Umbilical cord (tissue), 2 donors: ENCODE measurements around the gene MACROD2. TPM values are rescaled to one million over a fixed set of nuclear protein-coding genes. Genes with fewer than 3 reads are reported as not detected.

Experiments used
- DNase-seq: peaks from one replicate; pipeline ENCODE4 v3.0.0-alpha.2; 2015; ENCODE audit warnings: low spot score
- total RNA-seq: library from RNA; depleted of rRNA; stranded (reverse); fragments of >200 nt; gene quantifications from one replicate; pipeline ENCODE4 v1.2.3, GENCODE V29; 2014; ENCODE audit warnings: low replicate concordance; ENCODE audit not compliant: insufficient read depth

MACROD2 gene
- total RNA-seq, 1 donor from 2014 or later = 69.6 TPM

DNA sequence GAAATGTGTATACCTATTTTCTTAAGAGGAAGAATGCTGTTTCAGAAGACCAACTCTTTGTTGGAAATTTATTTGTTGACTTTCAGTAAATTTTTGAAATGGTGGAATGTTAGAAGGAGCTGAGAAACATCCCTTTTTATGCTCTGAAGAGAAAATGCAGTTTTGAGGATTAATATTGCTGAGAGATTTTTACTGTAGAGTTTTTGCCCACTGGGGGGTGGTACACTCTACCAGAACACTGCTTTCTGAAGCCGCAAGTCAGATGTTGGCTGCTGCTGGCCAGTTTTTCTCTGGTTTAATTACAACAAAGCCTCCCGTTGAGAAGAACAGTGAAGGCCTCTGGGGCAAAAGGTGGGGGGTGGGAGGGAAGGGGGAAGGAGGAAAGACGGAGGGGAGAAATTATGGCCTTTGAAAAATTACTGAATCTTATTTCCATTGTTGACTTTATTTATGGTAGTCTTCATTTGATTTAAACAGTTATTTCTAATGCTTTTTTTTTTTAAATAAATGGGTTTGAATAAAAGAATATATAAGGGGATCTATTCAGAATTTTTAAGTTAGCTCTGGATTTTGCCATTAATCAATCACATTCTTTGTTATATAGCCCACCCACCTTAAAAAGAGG is 339.1 kb downstream of the MACROD2 start:
- DNase-seq = peak; percentile 85

DNA sequence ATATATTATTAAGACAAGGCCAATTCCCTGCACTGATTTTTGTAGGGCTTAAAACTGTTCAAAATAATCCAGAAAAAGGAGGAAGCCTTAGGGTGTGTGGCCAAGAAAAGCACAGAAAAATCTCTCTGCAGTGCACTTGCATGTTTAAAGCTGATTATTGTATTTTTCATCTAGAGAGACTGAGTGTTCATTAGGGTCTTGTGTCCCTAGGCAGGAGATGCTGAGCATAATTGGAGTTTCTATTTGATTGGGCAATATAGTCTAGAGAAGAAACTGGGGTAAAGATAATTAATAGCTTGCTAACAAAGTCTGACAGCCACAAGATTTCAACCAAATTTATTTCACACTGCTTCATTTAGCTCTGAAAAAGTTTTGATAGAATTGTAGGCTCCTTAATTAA is 339.7 kb downstream of the MACROD2 start:
- DNase-seq = peak; percentile 32

DNA sequence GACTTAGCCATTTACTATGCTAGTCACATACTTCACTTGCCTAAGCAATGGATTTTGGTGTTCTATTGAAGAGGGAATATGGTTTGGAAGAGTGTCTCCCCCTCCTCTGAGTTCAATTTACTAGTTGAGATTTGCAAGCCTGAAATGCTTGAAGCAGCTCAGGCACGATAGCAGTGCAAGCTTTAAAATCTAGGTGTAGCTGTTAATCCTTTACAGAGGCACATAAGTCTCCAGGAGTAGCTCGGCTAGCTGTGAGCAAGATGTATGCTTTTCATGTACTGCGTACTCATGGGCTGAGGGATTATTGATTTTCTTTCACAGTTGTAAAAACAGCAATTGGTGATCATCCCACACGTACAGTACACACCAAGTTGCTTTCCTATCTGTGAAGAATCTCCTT is 341.4 kb downstream of the MACROD2 start:
- peak; percentile 51 for DNase-seq

- peak; percentile 99 for DNase-seq
These were observed 342.3 kb downstream of the MACROD2 start, which contains the start of gene FLRT3 for GRCh38 chr20:14337400-14338171. FLRT3 (minus strand) TSS chr20:14337612; CDS start chr20:14327506, 10,106 bp downstream.

DNA sequence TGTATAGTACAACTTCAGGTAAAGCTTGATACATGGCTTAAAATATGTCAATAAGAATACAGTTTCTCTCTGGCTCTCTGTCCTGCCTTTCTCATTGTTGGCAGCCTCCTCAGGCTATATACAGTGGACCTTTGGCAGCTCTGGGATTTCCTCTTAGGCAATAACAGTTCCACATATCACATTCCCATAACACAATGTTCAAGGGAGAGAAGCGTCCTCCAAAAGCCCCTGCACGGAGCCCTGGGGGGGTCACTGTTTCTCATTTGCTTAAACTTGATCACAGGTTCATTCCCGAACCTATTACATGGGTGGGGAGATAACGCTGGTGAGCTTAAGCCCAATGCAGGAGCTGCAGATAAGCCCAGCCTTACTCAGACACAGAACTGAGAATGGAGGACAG is 346.5 kb downstream of the MACROD2 start:
- DNase-seq = peak; percentile 24

- DNase-seq = no peak
These were observed 347.6 kb downstream of the MACROD2 start for GRCh38 chr20:14342918-14343317.

DNA sequence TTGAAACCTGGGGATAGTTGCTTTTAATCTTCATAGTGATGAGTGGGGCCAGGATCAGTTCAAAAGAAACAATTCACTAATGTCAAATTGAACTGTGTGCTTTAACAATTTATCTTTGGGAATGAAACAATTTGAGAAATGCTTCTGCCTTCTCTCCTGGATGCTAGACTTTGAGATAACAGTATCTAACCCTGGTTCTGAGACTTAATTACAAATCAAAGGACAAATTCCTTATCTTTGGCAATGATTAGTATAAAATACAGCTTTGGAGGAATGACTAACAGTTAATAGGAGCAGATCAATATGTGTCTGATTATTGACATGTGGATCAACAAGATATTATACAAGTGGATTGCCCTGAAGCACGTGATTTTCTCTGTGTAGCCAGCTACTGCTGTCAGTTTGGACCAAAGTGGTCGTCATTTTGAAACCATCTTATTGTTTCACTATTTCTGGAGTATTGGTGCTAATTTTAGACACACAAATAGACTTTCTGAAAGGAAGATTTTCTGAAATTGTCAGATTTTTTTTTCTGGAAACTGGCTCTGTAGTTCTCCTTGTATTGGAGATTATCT is 348.3 kb downstream of the MACROD2 start:
- no peak for DNase-seq

DNA sequence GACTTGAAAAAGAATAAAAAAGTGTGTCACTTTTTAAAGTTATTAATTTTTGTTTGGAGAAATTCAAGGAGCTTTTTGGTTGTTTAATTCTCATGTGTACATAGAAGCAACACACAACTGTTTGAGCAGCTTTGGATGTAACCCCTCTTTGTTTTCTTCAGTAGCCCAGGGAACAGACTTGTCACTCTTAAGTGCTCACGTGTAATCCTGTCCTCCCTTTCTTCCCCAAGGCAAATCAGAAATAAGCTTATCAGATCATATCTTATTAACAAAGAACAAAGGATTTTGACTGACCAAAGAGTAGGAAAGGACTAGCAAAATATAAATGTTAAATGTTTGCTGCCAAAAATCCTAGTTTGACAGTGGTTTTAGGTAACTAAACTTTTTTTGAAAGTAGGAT is 349.4 kb downstream of the MACROD2 start:
- no peak for DNase-seq

DNA sequence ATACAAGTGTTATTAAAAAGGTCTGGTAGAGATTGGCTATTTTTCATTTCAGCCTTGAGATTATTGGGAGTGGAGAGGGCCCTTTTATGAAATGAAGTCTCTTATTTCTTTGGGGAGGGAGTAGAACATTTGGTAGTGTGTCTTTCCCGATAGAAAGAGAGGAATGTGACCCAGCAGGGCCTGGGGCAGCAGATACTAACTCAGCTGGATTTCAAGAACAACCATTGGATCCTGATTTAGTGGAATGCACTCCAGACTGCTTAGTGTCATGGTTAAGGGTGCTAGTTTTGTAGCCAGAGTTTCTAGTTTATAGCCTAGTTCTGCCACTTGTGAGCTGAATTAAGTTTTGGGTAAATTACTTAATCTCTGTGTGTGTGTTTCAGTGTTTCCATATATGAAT is 360.5 kb downstream of the MACROD2 start:
- DNase-seq = no peak

GRCh38 chr20:14360416-14360815 is 365.1 kb downstream of the MACROD2 start:
- no peak for DNase-seq

DNA sequence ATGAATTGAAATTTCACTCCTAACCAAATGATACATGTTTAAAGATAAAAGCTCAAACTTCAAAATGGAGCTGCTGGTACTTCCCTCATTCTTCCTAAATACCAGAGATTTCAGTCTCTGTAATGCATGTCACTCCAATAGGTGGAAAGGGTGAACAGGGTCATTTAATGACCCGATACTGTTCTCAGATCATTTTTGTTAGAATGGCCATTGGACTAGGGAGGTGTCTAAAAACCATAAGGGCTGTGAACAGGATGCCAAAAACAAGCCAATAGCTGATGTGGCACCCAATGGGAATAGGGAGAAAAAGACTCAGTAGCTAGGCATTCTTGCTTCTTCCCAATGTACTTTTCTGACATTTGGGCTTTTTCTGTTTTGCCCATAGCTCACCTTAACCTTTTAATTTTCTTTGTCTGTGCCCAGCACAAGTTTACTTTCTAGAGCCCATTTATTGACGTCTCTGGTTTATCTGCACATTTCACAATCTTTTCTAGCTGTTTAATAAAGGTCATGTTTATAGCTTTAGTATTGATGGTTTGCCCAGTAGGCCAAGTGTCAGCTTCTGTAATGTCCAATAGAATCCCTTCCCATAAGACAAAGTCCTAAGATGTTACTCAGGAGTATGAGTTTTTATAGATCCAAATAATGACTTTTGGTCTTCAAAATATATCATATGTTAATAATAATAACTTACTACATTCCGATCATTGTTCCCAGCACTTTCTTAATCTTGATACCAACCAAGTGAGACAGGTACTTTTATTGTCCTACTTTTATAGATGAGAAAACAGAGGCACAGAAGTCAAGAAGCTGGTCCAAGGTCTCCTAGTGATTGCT is 366.4 kb downstream of the MACROD2 start:
- no peak for DNase-seq

DNA sequence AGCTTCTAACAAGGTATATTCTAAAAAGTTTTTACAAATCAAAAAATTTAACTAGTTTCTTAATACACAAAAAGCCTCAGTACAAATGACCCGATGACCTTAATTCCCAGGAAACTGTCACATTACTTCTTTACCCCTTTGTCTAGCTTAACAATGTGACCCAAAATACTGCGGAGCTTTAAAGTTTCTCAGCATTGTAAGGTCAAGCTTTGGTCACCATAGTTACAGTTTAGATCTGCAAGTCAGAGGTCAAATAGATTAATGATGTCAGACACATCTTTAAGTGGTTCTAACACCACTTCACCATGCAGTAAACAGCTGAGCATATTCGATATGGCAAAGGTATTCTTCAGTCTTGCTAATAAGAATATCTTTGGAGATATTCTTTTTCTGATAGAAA is 378.9 kb downstream of the MACROD2 start:
- DNase-seq = no peak

- peak; percentile 14 for DNase-seq
These were observed 380.2 kb downstream of the MACROD2 start for GRCh38 chr20:14375416-14375985.

DNA sequence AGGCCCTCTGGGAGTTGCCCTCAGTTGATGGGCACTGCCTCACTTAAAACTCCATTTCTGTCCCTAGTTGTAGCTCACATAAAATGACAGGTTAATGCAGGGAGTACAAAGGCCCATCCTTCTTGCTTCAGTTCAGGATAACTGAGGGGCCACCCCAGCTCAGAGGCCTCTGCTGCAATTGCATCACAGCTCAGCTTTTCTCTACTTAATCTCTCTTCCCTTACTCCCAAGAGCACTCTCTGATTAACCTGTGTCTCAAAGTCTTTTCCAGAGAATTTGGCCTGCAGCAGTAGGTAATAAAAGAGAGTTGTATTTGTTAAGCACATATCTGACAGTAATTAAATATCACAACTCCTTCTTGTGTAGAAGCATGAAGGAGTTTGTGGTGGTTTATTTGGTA is 383.0 kb downstream of the MACROD2 start:
- peak; percentile 40 for DNase-seq

DNA sequence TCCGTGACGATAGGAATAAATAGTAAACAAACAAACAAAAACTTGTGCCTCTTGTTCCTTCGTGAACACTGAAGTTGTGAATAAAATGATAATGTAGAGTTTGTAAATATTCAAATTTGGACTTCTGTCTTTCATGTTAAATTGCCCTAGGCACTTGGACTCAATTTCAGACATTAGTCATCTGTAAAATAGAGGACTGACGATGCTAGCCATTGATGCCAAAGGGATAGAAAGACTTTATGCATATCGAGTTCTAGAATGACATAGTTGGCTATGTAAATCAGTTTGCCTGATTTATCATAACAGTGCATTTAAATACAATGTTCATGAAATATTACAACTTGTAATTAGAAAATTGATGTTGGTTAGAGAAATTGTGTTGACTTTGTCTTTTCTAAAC is 388.0 kb downstream of the MACROD2 start:
- DNase-seq = no peak

- DNase-seq = no peak
These were observed 389.3 kb downstream of the MACROD2 start for GRCh38 chr20:14384416-14385175.

DNA sequence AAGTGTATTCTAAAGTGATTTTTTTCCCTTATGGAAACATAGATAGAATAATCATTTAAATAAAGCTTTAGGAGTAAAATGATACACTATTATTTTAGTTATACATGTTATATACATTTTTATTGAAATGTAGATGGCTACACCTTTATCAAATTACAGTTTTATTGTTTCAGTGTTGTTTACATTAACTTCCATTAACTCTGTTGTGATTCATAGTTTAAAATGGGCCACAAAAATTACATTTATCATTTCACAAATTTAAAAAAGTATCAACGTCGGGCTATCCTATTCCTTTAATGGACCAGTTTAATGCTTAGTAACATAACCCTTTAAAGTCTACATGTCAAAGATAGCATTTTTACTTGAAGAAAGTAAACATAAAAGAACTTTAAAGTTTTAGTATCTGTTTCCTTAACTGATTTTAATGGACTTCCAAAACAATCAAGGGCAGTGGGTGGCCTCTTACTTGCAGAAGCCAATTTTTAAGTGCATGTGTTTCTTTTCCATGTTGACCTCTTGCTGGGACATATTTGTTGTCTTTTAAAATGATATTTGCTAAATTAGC is 389.9 kb downstream of the MACROD2 start:
- DNase-seq = no peak

- no peak for DNase-seq
These were observed 391.4 kb downstream of the MACROD2 start for GRCh38 chr20:14386726-14387125.

DNA sequence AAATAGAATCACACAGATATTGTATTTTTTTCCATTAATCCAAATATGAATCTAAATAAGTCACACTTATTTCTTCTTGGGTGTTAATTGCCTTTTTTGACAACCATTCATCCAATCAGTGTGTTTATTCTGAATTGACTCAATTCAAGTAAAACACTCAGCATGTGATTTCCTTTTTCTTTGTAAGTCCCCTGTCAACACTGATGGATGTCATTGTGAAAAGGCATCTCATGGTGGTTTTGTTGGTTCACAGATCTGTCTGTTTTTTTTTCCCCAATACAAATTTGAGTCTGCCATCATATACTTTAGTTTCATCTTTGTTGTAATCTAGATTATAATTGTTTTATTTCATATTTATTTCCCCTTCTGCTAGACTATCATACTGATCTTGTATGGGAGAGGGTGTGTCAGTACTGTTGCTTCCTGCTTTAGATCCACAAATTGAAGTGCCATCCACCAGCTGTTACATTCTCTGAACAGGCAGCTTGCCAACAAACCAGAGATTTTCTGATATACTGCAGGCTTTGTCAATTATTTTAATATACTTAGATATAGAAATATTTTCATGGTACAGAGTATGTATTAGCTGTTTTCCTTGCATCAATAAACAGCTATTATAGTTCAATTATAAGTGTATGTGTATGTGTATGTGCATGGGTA is 406.3 kb downstream of the MACROD2 start:
- no peak for DNase-seq

DNA sequence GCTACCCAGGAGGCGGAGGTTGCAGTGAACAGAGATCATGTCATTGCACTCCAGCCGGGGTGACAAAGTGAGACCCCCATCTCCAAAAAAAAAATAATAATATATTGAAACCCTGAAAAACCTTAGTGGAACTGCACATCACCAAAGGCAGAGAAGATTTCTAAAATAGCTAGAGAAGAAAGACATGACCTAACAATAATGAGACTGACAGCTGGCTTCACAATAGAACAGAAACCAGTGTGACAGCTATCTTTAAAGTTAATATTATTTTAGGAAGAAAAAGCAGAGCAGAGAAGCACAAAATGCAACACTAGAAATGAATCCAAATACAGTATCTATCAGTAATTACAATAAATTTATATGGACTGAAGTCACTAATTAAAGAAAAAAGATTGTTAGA is 409.2 kb downstream of the MACROD2 start:
- no peak for DNase-seq
